GM10847 (cell line): ENCODE data around the gene TAS2R50.

Source experiments
- POLR2A ChIP-seq: IDR thresholded peaks from 2 replicates; pipeline ENCODE4 v1.6.1; 2011; ENCODE audit not compliant: insufficient read length; ENCODE audit errors: extremely low read depth

Gene TAS2R50

DNA sequence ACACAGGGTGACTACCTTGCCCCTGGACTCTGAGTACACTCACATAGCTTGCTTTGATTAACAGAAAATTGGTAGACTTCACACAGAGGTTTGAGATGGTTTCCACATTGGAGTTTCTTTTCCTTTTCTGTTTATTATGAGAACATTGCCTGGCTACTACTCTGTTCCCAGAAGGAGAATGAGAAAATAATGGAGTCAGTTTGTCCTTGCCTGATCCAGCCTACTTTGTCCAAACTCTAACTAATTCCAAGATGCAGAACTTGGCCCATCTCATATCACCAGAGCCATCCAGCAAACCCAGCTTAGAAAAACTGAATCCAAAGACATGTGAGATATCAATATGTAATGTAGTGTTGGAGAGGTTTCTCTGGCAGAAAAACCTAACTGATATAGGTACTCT lies 20.4 kb downstream of the TAS2R50 start:
- TF ChIP-seq POLR2A, result no peak

- TF ChIP-seq POLR2A, result no peak
Measured at GRCh38 chr12:10965476-10965875, 21.2 kb downstream of the TAS2R50 start.

DNA sequence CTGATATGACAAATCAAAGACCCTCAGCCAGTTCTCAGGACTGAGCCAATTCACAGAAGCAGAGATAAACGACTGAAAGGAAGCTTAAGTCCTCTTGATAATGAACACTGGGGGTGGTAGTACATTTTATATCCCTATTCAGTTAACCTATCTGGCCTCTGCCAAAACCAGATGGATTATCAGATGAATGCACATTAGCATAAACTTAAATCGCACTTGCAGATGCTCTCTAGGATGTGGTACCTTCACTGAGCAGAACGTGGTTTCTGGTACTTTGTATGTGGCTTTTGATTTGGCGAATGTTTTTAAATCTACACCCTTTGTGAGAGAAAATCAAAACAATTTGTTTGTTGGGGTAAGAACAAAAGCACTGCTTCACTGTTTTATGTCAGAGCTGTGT lies 26.5 kb downstream of the TAS2R50 start:
- no peak for TF ChIP-seq POLR2A

DNA sequence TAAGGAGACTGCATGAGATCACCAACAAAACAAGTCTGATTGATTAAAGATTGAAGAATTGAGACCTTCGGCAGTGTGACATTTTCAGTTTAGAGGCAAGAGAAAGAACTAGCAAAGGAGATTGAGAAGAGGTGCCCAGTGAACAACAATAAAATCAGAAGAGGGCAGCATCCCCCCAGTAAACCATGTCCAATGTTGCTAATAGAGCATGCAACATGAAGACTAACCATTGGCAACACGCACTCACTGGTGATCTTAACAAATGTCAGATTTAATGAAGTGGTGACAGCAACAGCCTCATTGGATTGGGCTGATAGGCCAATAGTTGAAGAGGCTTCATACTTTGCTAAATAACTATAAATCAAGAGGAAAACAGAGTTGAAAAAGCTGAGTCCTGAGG lies 26.9 kb downstream of the TAS2R50 start:
- TF ChIP-seq POLR2A, result no peak

DNA sequence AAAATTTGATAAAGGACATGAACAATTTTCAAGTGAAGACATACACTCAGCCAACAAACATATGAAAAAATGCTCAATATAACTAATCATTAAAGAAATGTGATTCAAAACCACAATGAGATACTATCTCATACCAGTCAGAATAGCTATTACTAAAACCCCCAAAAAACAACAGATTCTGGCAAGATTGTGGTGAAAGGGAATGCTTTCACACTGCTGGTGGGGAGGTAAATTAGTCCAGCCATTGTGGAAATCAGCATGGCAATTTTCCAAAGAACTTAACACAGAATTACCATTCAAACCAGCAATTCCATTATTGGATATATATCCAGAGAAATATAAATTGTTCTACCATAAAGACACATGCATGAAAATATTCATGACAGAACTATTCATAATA lies 29.0 kb downstream of the TAS2R50 start:
- TF ChIP-seq POLR2A, result no peak

DNA sequence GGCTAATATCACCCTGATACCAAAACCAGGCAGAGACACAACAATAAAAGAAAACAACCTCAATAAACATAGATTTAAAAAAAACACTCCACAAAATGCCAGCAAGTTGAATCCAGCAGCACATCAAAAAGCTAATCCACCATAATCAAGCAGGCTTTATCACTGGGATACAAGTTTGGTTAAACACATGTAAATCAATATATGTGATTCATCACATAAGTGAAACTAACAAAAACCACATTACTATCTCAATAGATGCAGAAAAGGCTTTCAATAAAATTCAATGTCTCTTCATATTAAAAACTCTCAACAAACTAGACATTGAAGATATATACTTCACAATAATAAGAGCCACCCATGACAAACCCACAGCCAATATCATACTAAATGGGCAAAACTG lies 30.6 kb downstream of the TAS2R50 start:
- TF ChIP-seq POLR2A, result no peak

GRCh38 chr12:10952645-10953044 lies 34.1 kb downstream of the TAS2R50 start:
- TF ChIP-seq POLR2A, result no peak

DNA sequence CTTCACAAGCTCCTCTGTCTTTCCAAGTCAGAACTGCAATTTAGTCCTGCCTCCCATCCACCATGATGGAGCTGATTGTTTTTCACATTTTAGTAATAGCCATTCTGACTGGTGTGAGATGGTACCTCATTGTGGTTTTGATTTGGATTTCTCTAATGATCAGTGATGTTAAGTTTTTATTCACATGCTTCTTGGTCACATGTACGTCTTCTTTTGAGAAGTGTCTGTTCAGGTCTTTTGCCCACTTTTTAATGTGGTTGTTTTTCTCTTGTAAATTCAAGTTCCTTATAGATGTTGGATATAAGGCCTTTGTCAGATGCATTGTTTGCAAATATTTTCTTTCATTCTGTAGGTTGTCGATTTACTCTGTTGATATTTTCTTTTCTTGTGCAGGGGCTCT lies 43.5 kb downstream of the TAS2R50 start:
- no peak for TF ChIP-seq POLR2A

DNA sequence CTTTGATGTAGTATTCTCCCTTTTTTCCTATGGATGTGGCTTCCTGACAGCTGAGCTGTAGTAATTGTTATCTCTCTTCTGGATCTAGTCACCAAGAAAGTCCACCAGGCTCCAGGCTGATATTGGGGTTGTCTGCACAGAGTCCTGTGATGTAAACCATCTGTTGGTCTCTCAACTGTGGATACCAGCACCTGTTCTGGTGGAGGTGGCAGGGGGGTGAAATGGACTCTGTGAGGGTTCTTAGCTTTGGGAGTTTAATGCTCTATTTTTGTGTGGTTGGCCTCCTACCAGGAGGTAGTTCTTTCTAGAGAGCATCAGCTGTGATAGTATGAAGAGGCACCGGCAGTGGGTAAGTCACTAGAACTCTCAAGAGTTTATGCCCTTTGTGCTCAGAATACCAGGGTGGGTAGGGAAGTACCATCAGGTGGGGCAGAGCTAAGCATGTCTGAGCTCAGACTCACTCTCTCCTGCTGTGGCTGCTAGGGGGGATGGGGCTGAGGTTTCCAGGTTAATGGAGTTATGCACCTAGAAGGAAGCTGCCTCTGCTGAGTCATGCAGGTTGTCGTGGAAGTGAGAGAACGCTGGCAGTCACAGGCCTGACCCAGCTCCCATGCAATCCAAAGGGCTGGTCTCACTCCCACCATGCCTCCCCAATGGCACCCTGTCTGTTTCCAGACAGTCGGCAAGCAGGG lies 44.6 kb downstream of the TAS2R50 start:
- no peak for TF ChIP-seq POLR2A

- TF ChIP-seq POLR2A, result no peak
Measured at GRCh38 chr12:10941369-10941768, 45.3 kb downstream of the TAS2R50 start.

DNA sequence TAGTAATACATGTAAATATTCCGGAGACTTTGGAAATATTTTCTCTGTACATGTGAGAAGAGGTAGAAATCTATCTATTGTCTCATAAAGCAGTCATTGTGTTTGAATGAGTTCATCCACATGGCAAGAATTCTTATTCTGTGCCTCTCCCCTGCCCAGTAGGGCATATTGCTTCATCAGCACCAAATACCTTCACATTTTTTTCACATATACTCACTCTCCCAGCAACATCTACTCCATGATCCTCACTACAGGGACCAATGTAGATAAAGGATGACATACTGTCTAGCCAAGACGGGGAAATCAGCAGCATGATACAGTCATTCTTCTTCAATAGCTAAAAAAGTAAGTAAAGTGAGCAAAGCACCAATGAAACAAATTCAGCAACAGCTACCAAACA lies 46.3 kb downstream of the TAS2R50 start:
- TF ChIP-seq POLR2A, result no peak

- TF ChIP-seq POLR2A, result no peak
Measured at GRCh38 chr12:10939163-10939562, 47.5 kb downstream of the TAS2R50 start, which contains the start of gene TAS2R14. TAS2R14 (minus strand) TSS chr12:10939263; CDS start chr12:10939207, 56 bp downstream.

- TF ChIP-seq POLR2A, result no peak
Measured at GRCh38 chr12:10936506-10936905, 50.2 kb downstream of the TAS2R50 start.
